HG03565 (cell line): Measurements from ENCODE around the gene TMEM25.
"Not testable (repeated sequence)": the region's sequence is repeated elsewhere in the genome, so short reads cannot be mapped to it uniquely, and the experiment has no call there.

ENCODE experiments used
- ATAC-seq: cut with Tn5 transposase; IDR thresholded peaks from one replicate; pipeline ENCODE4 v1.9.1; 2021; ENCODE audit warnings: mild to moderate bottlenecking, moderate library complexity; ENCODE audit not compliant: unreplicated experiment

Gene TMEM25

GRCh38 chr11:118532091-118532490, 1.1 kb downstream of the TMEM25 start:
- no peak for ATAC-seq

GRCh38 chr11:118532852-118533768, 2.1 kb downstream of the TMEM25 start:
- no peak for ATAC-seq

- no peak for ATAC-seq
These were observed 3.1 kb downstream of the TMEM25 start for GRCh38 chr11:118533769-118534729.

GRCh38 chr11:118535261-118535660, 4.3 kb downstream of the TMEM25 start:
- ATAC-seq, result no peak

- no peak for ATAC-seq
These were observed 5.7 kb downstream of the TMEM25 start for GRCh38 chr11:118536726-118537125.

GRCh38 chr11:118537409-118537980, 6.5 kb downstream of the TMEM25 start:
- no peak for ATAC-seq

GRCh38 chr11:118544010-118544646, 13.1 kb downstream of the TMEM25 start:
- no peak for ATAC-seq

- ATAC-seq, result no peak
These were observed 13.6 kb downstream of the TMEM25 start for GRCh38 chr11:118544647-118545010.

- ATAC-seq, result no peak
These were observed 14.5 kb downstream of the TMEM25 start for GRCh38 chr11:118545533-118545932.

GRCh38 chr11:118547132-118547531, 16.1 kb downstream of the TMEM25 start:
- ATAC-seq, result no peak

- ATAC-seq, result no peak
These were observed 21.3 kb downstream of the TMEM25 start for GRCh38 chr11:118552341-118552740.

- ATAC-seq, result no peak
These were observed 29.8 kb downstream of the TMEM25 start for GRCh38 chr11:118560806-118561205.

- ATAC-seq, result no peak
These were observed 34.1 kb downstream of the TMEM25 start for GRCh38 chr11:118565051-118565450.

GRCh38 chr11:118569670-118570069, 38.7 kb downstream of the TMEM25 start:
- no peak for ATAC-seq

GRCh38 chr11:118570787-118571186, 39.8 kb downstream of the TMEM25 start:
- no peak for ATAC-seq

GRCh38 chr11:118571701-118572060, 40.7 kb downstream of the TMEM25 start:
- not testable (repeated sequence) for ATAC-seq

GRCh38 chr11:118572061-118572980, 41.3 kb downstream of the TMEM25 start, which contains the start of gene ARCN1:
ARCN1 (plus strand) TSS chr11:118572409; CDS start chr11:118572548, 139 bp downstream.
- no peak for ATAC-seq

- no peak for ATAC-seq
These were observed 42.1 kb downstream of the TMEM25 start for GRCh38 chr11:118572981-118573550.

GRCh38 chr11:118574636-118575035, 43.6 kb downstream of the TMEM25 start:
- no peak for ATAC-seq
